A673 (cell line): ENCODE data around the gene MGMT. TPM values are rescaled to one million over a fixed set of nuclear protein-coding genes. Genes with fewer than 3 reads are reported as not detected.

Experiments used
- BruUV-seq: library from RNA; stranded (reverse); fragments of 400-500 nt; replicated peaks from 2 replicates; lab custom pipeline; 2021; lab: Mats Ljungman, UMichigan
- CTCF ChIA-PET: fragments of 300-600 bp; sonication (Branson Sonifier 250); formaldehyde crosslinking; loops from one replicate; lab custom pipeline; 2022; ENCODE audit warnings: antibody characterized with exemption; lab: Charles Lee
- POLR2A ChIA-PET: fragments of 300-600 bp; sonication (Branson Sonifier 250); formaldehyde crosslinking; loops from one replicate; lab custom pipeline; 2022; ENCODE audit warnings: antibody characterized with exemption; ENCODE audit not compliant: low non-redundant PET; lab: Charles Lee
- DNase-seq: peaks from one replicate; pipeline ENCODE4 v3.0.0-alpha.2; 2015; ENCODE audit warnings: low spot score
- H3K27ac ChIP-seq: fragments of 200-600 bp; sonication (generic); 2 replicates; pipeline ENCODE4 v1.5.1; 2016; ENCODE audit warnings: mixed run types, low read depth, mild to moderate bottlenecking, mixed read lengths, antibody characterized with exemption, low read length; ENCODE audit not compliant: poor library complexity, severe bottlenecking
- H3K27me3 ChIP-seq: fragments of 200-600 bp; sonication (generic); replicated peaks from 2 replicates; pipeline ENCODE4 v1.6.1; 2017; ENCODE audit warnings: mixed run types, low read depth, mild to moderate bottlenecking, mixed read lengths, antibody characterized with exemption, low read length; ENCODE audit not compliant: insufficient read depth, poor library complexity
- H3K36me3 ChIP-seq: fragments of 200-600 bp; sonication (generic); 2 replicates; pipeline ENCODE4 v1.6.1; 2016; ENCODE audit warnings: mixed run types, mild to moderate bottlenecking, mixed read lengths, antibody characterized with exemption, low read length; ENCODE audit not compliant: insufficient read depth, poor library complexity, severe bottlenecking
- H3K4me1 ChIP-seq: fragments of 200-600 bp; sonication (generic); 2 replicates; pipeline ENCODE4 v1.6.1; 2017; ENCODE audit warnings: mixed run types, mild to moderate bottlenecking, mixed read lengths, antibody characterized with exemption, low read length; ENCODE audit not compliant: insufficient read depth, poor library complexity, severe bottlenecking
- H3K4me3 ChIP-seq: fragments of 200-600 bp; sonication (generic); 2 replicates; pipeline ENCODE4 v1.5.1; 2016; ENCODE audit warnings: low read depth, mixed run types, mild to moderate bottlenecking, mixed read lengths, low read length; ENCODE audit not compliant: poor library complexity, severe bottlenecking
- H3K9me3 ChIP-seq: fragments of 200-600 bp; sonication (generic); 2 replicates; pipeline ENCODE4 v1.6.1; 2016; ENCODE audit warnings: mixed run types, low read depth, mild to moderate bottlenecking, mixed read lengths, antibody characterized with exemption, low read length; ENCODE audit not compliant: poor library complexity, severe bottlenecking
- EZH2 ChIP-seq: fragments of 200-600 bp; sonication (generic); IDR thresholded peaks from 2 replicates; pipeline ENCODE4 v1.6.1; 2017; ENCODE audit warnings: borderline replicate concordance, low read depth, mild to moderate bottlenecking, mixed read lengths, antibody characterized with exemption, low read length; ENCODE audit not compliant: poor library complexity, severe bottlenecking
- intact Hi-C: fragments of 100-400 bp; cut with micrococcal nuclease; formaldehyde crosslinking; loops from one replicate; pipeline ENCODE4 v1.10.0; 2022; ENCODE audit not compliant: unreplicated experiment
- total RNA-seq: library from RNA; stranded (reverse); gene quantifications from 2 replicates; pipeline ENCODE4 v1.2.3, GENCODE V29; 2021
- TF ChIP-seq, protein P1 (sequence below): fragments of 300-800, 200-600 bp; sonication (generic); conservative IDR thresholded peaks from 2 replicates; pipeline ENCODE4 v1.5.1; 2017; ENCODE audit warnings: low read depth, mild to moderate bottlenecking, antibody characterized with exemption, low read length, moderate library complexity, mixed read lengths

MGMT gene
- total RNA-seq, 1 experiment from 2014 or later = 19.5 TPM

- H3K4me1 ChIP-seq = no peaks in the 10 kb centered on the region
- CTCF ChIA-PET = no interaction called here
- no peaks in the 10 kb centered on the region for H3K27me3 ChIP-seq
- intact Hi-C loops = no loop called here
- no peak overlapping the region for H3K27ac ChIP-seq
- no peaks in the 10 kb centered on the region for H3K9me3 ChIP-seq
- TF ChIP-seq, protein P1, sequence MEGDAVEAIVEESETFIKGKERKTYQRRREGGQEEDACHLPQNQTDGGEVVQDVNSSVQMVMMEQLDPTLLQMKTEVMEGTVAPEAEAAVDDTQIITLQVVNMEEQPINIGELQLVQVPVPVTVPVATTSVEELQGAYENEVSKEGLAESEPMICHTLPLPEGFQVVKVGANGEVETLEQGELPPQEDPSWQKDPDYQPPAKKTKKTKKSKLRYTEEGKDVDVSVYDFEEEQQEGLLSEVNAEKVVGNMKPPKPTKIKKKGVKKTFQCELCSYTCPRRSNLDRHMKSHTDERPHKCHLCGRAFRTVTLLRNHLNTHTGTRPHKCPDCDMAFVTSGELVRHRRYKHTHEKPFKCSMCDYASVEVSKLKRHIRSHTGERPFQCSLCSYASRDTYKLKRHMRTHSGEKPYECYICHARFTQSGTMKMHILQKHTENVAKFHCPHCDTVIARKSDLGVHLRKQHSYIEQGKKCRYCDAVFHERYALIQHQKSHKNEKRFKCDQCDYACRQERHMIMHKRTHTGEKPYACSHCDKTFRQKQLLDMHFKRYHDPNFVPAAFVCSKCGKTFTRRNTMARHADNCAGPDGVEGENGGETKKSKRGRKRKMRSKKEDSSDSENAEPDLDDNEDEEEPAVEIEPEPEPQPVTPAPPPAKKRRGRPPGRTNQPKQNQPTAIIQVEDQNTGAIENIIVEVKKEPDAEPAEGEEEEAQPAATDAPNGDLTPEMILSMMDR = peak; percentile 38; the same call in 1 of the 2 replicates
- TF ChIP-seq EZH2 = no peak
- no peak overlapping the region for H3K4me3 ChIP-seq
- POLR2A ChIA-PET = interaction anchor here (0.6 kb wide), 1 partner anchor 32 kb away, joined by 4 read pairs; no protein-coding TSS in a partner anchor
- no peaks in the 10 kb centered on the region for H3K36me3 ChIP-seq
- DNase-seq = peak; percentile 9
- no TSS peak for BruUV-seq
Measured at GRCh38 chr10:129768437-129769355, 301.7 kb downstream of the MGMT start.

GRCh38 chr10:129769381-129770116 lies 302.5 kb downstream of the MGMT start:
- Histone ChIP-seq H3K27ac (no peak overlapping the region), H3K4me1 (no peaks in the 10 kb centered on the region), H3K4me3 (no peak overlapping the region), H3K9me3 (no peaks in the 10 kb centered on the region), H3K27me3 (no peaks in the 10 kb centered on the region), H3K36me3 (no peaks in the 10 kb centered on the region)
- no peak for DNase-seq
- ChIA-PET POLR2A (interaction anchor here (0.6 kb wide), 2 partner anchors 32 to 100 kb away, joined by 4 read pairs; no protein-coding TSS in a partner anchor), CTCF (no interaction called here)
- intact Hi-C loops = no loop called here
- BruUV-seq = no TSS peak
- TF ChIP-seq, protein P1 = no peak
- TF ChIP-seq EZH2 = no peak

DNA sequence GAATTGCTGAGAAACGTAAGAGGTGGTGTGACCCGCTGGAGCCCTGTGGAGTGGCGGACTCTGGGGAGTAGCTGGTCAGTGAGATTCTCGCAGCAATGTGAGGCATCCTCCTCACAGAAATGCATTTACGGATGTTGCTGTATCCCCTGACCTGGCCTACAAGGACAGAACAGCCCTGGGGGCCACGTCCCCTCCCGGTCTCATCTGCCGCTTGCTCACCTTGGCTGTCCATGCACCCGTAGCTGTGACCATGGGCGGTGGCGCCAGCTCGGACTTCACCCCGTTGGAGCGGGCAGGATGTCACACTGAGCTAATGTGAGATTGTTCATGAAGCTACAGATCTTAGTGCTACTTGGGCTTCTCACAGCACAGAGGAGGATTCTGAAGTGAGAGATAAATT lies 303.2 kb downstream of the MGMT start:
- no peaks in the 10 kb centered on the region for H3K4me1 ChIP-seq
- DNase-seq = no peak
- no peaks in the 10 kb centered on the region for H3K36me3 ChIP-seq
- H3K27me3 ChIP-seq = no peaks in the 10 kb centered on the region
- BruUV-seq = no TSS peak
- intact Hi-C loops = no loop called here
- H3K27ac ChIP-seq = no peak overlapping the region
- ChIA-PET CTCF (no interaction called here), POLR2A (no interaction called here)
- H3K9me3 ChIP-seq = no peaks in the 10 kb centered on the region
- TF ChIP-seq, protein P1 = no peak
- H3K4me3 ChIP-seq = no peak overlapping the region
